Pancreas (tissue), 10 donors: ENCODE measurements around the gene SLC4A2. TPM values are rescaled to one million over a fixed set of nuclear protein-coding genes. Genes with fewer than 3 reads are reported as not detected.

Source experiments
- ATAC-seq, 4 donors: fragments of 200-7000 bp; cut with Tn5 transposase; one replicate each; pipeline versions ENCODE4 v1.8.0 to v1.9.1; 2020; ENCODE audit warnings: mild to moderate bottlenecking in 4 of 4, moderate library complexity in 4 of 4
- DNase-seq, 6 donors: peaks; one replicate each; pipeline ENCODE4 v3.0.0-alpha.2; 2020
- FAIRE-seq: peaks from 2 replicates; lab custom pipeline; 2012; peaks lifted over from hg19 to GRCh38; lab: Jason Lieb, UNC
- H3K27ac ChIP-seq, 4 donors: fragments of 200-600 bp; sonication (generic); 1 replicate in 3 of 4; 2 replicates in 1 of 4; pipeline versions ENCODE4 v1.5.0 to v1.8.0; 2020
- H3K27me3 ChIP-seq, 4 donors: fragments of 200-600 bp; one replicate each; pipeline ENCODE4 v1.8.0; 2021
- H3K36me3 ChIP-seq, 3 donors: fragments of 200-600 bp; sonication (generic) in 1 of 3; one replicate each; pipeline versions ENCODE4 v1.5.0 to v1.8.0; 2020 to 2021
- H3K4me1 ChIP-seq, 3 donors: fragments of 200-600 bp; one replicate each; pipeline ENCODE4 v1.8.0; 2021
- H3K4me3 ChIP-seq, 4 donors: fragments of 200-600 bp; sonication (generic) in 2 of 4; one replicate each; pipeline versions ENCODE4 v1.5.0 to v1.8.0; 2020 to 2021
- H3K9me3 ChIP-seq, 4 donors: fragments of 200-600 bp; one replicate each; pipeline ENCODE4 v1.8.0; 2021
- WGBS, 2 donors: extraction: QIAGEN DNeasy Blood & Tissue Kit; methylation state at CpG; one replicate each; pipeline ENCODE4 v1.1.7; 2013; 5-methylcytosine and 5-hydroxymethylcytosine counted together
- intact Hi-C, 3 donors: fragments of 100-400 bp; cut with DNase I; formaldehyde crosslinking; loops; one replicate each; pipeline versions ENCODE4 v1.11.1 to v1.14.2; 2022
- polyA plus RNA-seq, 2 donors: library from polyadenylated mRNA; stranded (reverse); fragments of 200-250 nt; gene quantifications; one replicate each; pipeline ENCODE4 v1.2.3, GENCODE V29; 2013
- total RNA-seq, 6 donors: library from RNA; stranded (reverse); fragmentation: NEBNext Ultra II Directional in 4 of 6; extraction: Animal tissue kit (Norgen Biotek cat#: 25700) in 4 of 6; gene quantifications; one replicate each; pipeline versions ENCODE4 v1.2.1 to v1.2.4, GENCODE V29; 2021 to 2023
- TF ChIP-seq, protein P1 (sequence below), 4 donors: fragments of 200-600 bp; sonication (generic) in 3 of 4; IDR thresholded peaks; one replicate each; pipeline versions ENCODE4 v1.5.0 to v1.8.0; 2021; ENCODE audit warnings: antibody characterized with exemption in 4 of 4
- donor health status: healthy with polysubstance abuse.
- donor health status: DM: no; HTN: no; CAD: no; lungs with moderate emphysema.
- donor health status: DM: no; HTN: no; CAD: no.
- donor health status: control.
- donor health status: control.
- donor health status: Bipolar disorder and iron deficiency.
- donor health status: DM: yes; HTN: yes; CAD: no.
- donor health status: DM: no; HTN: no; CAD: no.
- donor health status: DM: no; HTN: no; CAD: no.
- donor health status: DM: yes; HTN: yes; CAD: no.

The SLC4A2 gene
- total and polyA plus RNA-seq, 8 donors: 69.2 to 211 (median 87.2) TPM

DNA sequence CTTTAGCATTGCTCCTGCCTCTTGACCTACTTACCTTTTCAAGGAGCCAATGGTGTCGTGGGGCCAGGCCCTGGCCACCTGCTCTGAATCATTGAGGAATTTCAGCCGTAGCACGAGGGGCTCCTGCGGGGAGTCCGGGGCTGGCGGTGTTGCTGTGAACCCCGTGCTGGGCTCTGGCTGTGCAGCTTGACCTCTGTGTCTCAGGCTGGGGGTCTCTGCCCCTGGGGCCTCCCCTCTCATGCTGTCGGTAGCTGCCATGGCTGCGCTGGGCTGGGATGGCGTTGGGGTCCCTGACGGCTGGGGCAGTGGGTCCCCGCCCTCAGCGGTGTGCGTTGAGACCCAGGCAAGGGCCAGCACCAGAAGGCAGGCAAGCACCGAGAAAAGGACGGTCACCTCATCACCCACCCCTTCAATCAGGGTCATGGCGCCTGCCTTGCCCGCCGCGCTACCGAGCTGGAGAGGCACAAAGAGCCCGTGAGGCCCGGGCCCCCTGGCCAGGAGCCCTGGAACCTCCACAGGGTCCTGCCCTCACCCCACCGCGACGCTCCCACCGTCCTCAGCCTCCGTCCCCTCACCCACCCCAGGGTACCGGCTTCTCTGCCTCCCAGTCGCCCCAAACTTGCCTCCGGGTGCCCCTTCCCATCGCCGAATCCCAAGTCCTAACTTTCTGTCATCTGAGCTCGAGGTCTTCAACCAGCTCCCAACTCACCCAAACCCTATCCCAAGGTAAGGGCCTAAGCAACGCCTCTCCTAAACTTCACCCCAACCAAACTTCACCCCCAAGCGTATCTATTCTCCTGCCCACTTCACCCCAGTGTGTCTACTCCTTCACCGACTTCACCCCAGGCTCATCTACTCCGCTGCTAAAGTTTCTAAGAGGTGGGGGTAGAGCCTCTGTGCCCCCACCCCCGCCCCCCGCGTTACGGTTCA lies 23.0 kb downstream of the SLC4A2 start:
- Histone ChIP-seq H3K4me1 (peaks cover 29 to 37% (median 32%) of the 10 kb centered on the region in 3 donors), H3K36me3 (no peaks in the 10 kb centered on the region), H3K27ac (peak overlapping the region; percentile 53 to 86 (median 85)), H3K27me3 (no peaks in the 10 kb centered on the region), H3K4me3 (peak overlapping the region; percentile 53 to 99 (median 92)), H3K9me3 (no peaks in the 10 kb centered on the region)
- ATAC-seq: no peak
- intact Hi-C loops: no loop called here
- no peak for FAIRE-seq
- TF ChIP-seq, protein P1, sequence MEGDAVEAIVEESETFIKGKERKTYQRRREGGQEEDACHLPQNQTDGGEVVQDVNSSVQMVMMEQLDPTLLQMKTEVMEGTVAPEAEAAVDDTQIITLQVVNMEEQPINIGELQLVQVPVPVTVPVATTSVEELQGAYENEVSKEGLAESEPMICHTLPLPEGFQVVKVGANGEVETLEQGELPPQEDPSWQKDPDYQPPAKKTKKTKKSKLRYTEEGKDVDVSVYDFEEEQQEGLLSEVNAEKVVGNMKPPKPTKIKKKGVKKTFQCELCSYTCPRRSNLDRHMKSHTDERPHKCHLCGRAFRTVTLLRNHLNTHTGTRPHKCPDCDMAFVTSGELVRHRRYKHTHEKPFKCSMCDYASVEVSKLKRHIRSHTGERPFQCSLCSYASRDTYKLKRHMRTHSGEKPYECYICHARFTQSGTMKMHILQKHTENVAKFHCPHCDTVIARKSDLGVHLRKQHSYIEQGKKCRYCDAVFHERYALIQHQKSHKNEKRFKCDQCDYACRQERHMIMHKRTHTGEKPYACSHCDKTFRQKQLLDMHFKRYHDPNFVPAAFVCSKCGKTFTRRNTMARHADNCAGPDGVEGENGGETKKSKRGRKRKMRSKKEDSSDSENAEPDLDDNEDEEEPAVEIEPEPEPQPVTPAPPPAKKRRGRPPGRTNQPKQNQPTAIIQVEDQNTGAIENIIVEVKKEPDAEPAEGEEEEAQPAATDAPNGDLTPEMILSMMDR (IDR thresholded peaks at IDR 0.05): no peak
- 33 to 34% methylated on average over 37 to 42 of the region's 42 CpGs for WGBS, 2 donors
- DNase-seq: peak in 2 of 6 donors; percentile 32 to 78

DNA sequence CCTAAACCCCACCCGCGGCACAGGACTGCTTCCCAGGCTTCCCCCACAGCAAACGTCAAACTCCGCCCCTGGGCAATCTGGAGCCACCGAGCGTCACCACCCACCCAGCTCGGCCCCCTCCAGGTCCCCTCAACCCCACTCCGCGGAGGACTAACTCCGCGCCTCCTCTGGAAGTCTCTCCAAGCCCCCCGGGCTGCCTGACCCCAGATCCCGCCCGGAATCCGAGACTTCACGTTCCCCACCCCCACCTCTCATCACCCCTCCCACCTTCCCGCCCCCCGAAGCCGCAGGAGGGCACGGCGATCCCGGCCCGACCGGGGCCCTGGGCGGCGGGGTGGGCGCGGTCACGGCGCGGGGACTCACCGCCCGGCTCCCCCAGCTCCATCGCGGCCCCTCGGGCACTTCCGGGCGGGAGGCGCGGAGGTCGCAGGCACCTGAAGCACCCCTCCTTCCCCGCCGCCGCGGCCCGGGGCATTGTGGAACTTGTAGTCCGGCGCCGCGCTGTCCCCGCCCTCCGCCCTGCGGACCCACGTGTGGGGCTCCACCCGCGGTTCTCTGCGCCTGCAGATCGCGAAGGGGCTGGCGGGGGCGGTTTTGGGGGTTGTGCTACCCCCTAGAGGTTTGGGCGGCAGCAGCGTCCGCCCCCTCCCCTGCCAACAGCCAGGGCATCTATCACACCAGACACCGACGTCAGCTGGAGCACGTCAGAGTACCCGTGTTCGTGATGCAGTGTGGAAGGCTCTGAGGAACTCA lies 23.9 kb downstream of the SLC4A2 start, which contains the start of gene TMUB1:
Gene TMUB1, minus strand, starts transcription at position 423 of the 753 bp plus-strand sequence. CDS start 930 bp downstream, outside the sequence.
- TF ChIP-seq, protein P1 (IDR thresholded peaks at IDR 0.05): no peak
- Histone ChIP-seq H3K36me3 (no peaks in the 10 kb centered on the region), H3K9me3 (no peaks in the 10 kb centered on the region), H3K4me1 (peaks cover 29 to 40% (median 32%) of the 10 kb centered on the region in 3 donors), H3K27me3 (no peaks in the 10 kb centered on the region), H3K27ac (peak within 1 kb of the TSS; percentile 53 to 86 (median 85)), H3K4me3 (peak within 1 kb of the TSS; percentile 53 to 99 (median 92))
- intact Hi-C loops: no loop called here
- DNase-seq (peak; percentile 75 to 93 (median 84)), ATAC-seq (peak; percentile 18 to 45 (median 32)), FAIRE-seq (no peak)
- 0 to 1% methylated on average over 44 to 69 of the region's 69 CpGs for WGBS, 2 donors

DNA sequence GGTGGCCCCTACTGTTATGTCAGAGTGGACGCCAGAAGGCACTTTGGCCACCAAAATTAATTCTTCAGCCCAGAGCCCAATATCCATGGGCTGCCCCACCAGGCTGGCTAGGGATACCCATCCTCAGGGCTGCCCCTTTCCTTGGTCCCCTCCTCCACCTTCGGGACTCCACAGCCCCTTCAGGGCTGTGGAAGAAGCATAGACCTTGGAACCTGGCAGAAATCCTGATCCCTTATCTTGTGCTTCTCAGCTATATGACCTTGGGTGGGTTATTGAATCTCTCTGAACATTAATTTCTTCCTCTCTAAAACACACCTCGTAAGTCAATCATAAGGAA lies 24.4 kb downstream of the SLC4A2 start:
- 2 to 7% methylated on average over 3 of the region's 3 CpGs for WGBS, 2 donors
- ATAC-seq: no peak
- H3K4me3 ChIP-seq: peak overlapping the region; percentile 53 to 99 (median 92)
- H3K4me1 ChIP-seq: peaks cover 29 to 44% (median 32%) of the 10 kb centered on the region in 3 donors
- intact Hi-C loops: no loop called here
- no peaks in the 10 kb centered on the region for H3K9me3 ChIP-seq
- FAIRE-seq: no peak
- no peaks in the 10 kb centered on the region for H3K27me3 ChIP-seq
- TF ChIP-seq, protein P1 (IDR thresholded peaks at IDR 0.05): no peak
- no peaks in the 10 kb centered on the region for H3K36me3 ChIP-seq
- no peak for DNase-seq
- peak overlapping the region in 3 of 4 donors; percentile 84 to 86 (median 86) for H3K27ac ChIP-seq

DNA sequence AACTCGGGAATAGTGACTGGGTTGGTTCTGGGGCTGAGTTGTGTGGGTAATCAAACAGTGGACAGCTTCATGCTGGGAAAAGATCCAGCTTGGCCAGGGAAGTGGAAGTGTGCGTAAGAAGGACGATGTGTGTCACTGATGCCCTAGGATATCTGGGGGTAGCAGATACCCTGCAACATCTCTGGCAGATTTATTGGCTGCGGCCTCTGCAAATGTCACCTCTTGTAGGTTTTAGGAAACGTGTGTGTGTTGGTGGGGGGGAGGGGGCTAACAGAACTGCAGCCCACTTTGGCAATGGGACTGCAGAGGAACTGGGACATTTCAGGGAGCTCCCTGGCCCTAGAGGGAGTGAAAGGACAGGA lies 25.9 kb downstream of the SLC4A2 start:
- peak overlapping the region in 1 of 4 donors; percentile 46 for H3K4me3 ChIP-seq
- H3K27me3 ChIP-seq: no peaks in the 10 kb centered on the region
- WGBS, 2 donors: 18 to 31% methylated on average over 5 of the region's 5 CpGs
- H3K27ac ChIP-seq: peak overlapping the region; percentile 70 to 93 (median 80)
- intact Hi-C loops: no loop called here
- DNase-seq: peak in 4 of 6 donors; percentile 21 to 61 (median 48)
- peaks cover 23 to 43% (median 26%) of the 10 kb centered on the region in 3 donors for H3K4me1 ChIP-seq
- no peak for FAIRE-seq
- ATAC-seq: no peak
- H3K36me3 ChIP-seq: no peaks in the 10 kb centered on the region
- TF ChIP-seq, protein P1 (IDR thresholded peaks at IDR 0.05): no peak
- no peaks in the 10 kb centered on the region for H3K9me3 ChIP-seq
